HTR-8/SVneo (cell line): ENCODE data around the gene MC4R.
"Not testable (repeated sequence)": the region's sequence is repeated elsewhere in the genome, so short reads cannot be mapped to it uniquely, and the experiment has no call there.

Experiments used
- DNase-seq: peaks from one replicate; pipeline ENCODE4 v3.0.0; 2011; ENCODE audit warnings: low spot score, mixed read lengths; ENCODE audit not compliant: insufficient read length
- FAIRE-seq: peaks from 2 replicates; lab custom pipeline; 2011; peaks lifted over from hg19 to GRCh38; lab: Jason Lieb, UNC

The MC4R gene

GRCh38 chr18:60372596-60372995, at the start of gene MC4R:
Gene MC4R (minus strand): TSS chr18:60372775. CDS start chr18:60372349, 426 bp downstream.
- FAIRE-seq (no peak), DNase-seq (peak; percentile 64)

GRCh38 chr18:60422306-60422705, 49.7 kb upstream of the MC4R start:
- not testable (repeated sequence) for FAIRE-seq

DNA sequence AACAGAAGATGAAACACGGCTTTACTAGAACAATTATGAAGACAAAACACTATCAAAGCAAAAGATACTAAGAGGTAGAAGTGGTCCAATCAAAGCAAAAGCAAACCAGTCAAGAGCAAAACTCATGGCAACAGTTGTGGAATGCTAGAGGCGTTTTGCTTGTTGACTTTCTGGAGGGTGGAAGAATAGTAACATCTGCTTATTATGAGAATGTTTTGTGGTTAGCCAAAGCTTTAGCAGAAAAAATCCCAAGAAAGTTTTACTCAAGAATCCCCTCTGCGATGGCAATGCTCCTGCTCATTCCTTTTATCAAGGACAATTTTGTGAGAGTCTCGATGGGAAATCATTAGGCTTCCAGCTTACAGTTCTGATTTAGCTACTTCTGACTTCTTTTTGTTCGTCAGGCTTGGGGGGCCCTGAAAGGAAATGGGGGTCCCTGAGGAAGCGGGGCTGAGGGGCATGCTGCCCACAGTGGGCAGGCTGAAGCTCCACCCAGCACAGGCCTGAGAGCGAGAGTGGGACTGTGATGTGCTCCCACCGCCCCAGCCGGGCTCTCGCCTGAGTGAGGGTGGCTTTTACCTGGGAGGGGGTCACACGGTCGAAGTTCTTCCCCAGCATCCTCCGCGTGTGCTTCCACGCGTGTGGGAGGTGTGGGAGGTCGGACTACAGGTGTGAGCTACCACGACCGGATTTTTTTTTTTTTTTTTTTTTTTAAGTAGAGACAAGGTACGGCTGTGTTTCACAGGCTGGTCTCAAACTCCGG, 49.0 kb upstream of the MC4R start:
- DNase-seq: no peak
- FAIRE-seq: no peak

More at GRCh38 chr18:60422306-60422705, 49.7 kb upstream of the MC4R start:
- not testable (repeated sequence) for DNase-seq

- FAIRE-seq: no peak
- DNase-seq: no peak
Measured at GRCh38 chr18:60417946-60418345, 45.4 kb upstream of the MC4R start.

GRCh38 chr18:60413944-60414547, 41.5 kb upstream of the MC4R start:
- no peak for FAIRE-seq
- DNase-seq: no peak

- FAIRE-seq (no peak), DNase-seq (no peak)
Measured at GRCh38 chr18:60411715-60412114, 39.1 kb upstream of the MC4R start.

DNA sequence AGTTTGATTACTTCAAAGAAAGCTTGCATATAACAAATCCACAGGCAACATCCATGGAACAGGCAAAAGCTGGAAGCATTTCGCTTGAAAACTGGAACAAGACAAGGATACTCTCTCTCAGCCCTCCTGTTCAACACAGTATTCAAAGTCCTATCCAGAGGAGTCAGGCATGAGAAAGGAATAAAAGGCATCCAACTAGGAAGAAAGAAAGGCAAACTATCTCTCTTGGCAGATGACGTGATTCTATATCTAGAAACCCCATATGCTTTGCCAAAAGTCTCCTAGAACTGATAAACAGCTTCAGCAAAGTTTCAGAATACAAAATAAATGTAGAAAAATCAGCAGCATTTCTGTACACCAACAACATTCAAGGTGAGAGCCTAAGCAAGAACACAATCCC, 34.1 kb upstream of the MC4R start:
- FAIRE-seq (no peak), DNase-seq (no peak)

- DNase-seq (no peak), FAIRE-seq (no peak)
Measured at GRCh38 chr18:60404486-60405085, 32.0 kb upstream of the MC4R start.

GRCh38 chr18:60401346-60401745, 28.8 kb upstream of the MC4R start:
- DNase-seq: no peak

GRCh38 chr18:60391571-60392226, 19.1 kb upstream of the MC4R start:
- no peak for FAIRE-seq
- DNase-seq: no peak

More at GRCh38 chr18:60401346-60401745, 28.8 kb upstream of the MC4R start:
- FAIRE-seq: no peak

- FAIRE-seq (no peak), DNase-seq (no peak)
Measured at GRCh38 chr18:60389314-60389713, 16.7 kb upstream of the MC4R start.

- FAIRE-seq (no peak), DNase-seq (no peak)
Measured at GRCh38 chr18:60385693-60386092, 13.1 kb upstream of the MC4R start.

- DNase-seq: no peak
- no peak for FAIRE-seq
Measured at GRCh38 chr18:60383893-60384292, 11.3 kb upstream of the MC4R start.

DNA sequence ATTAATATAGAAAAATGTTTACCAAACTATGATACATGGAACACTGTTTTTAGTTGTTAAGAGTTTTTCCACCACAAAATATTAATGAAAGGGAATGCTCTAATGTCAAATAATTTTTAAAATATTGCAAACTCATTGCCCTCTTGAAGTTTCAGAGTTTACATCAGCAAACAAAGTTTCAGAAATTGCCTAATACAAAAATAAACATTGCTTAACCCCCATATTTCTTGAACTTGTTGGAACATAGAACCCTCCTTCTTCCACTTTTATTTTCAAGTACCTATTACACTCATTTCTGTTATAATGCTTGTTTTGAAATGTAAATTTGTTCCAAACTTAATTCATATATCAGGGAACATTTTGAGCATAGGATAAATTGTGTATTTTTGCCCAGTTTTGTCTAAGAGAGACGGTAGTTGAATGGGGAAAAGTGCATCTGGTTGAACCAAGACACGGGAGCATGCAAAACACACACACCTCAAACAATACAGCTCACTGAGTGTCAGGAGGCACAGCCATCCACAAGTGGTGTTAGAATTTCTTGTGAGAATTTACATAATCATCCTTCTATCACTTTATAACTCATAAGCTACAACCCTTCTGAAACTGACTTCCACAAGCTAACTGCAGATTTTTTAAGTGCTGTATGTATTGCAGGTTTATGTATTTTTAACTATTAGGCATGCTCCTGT, 5.3 kb upstream of the MC4R start:
- FAIRE-seq (no peak), DNase-seq (no peak)

- DNase-seq (no peak), FAIRE-seq (no peak)
Measured at GRCh38 chr18:60372132-60372531, 443 bp downstream of the MC4R start.

- no peak for FAIRE-seq
- peak; percentile 21 for DNase-seq
Measured at GRCh38 chr18:60358516-60358915, 14.1 kb downstream of the MC4R start.

- no peak for DNase-seq
Measured at GRCh38 chr18:60350941-60351340, 21.6 kb downstream of the MC4R start.

GRCh38 chr18:60350150-60350549, 22.4 kb downstream of the MC4R start:
- DNase-seq (no peak), FAIRE-seq (no peak)

More at GRCh38 chr18:60350941-60351340, 21.6 kb downstream of the MC4R start:
- no peak for FAIRE-seq

DNA sequence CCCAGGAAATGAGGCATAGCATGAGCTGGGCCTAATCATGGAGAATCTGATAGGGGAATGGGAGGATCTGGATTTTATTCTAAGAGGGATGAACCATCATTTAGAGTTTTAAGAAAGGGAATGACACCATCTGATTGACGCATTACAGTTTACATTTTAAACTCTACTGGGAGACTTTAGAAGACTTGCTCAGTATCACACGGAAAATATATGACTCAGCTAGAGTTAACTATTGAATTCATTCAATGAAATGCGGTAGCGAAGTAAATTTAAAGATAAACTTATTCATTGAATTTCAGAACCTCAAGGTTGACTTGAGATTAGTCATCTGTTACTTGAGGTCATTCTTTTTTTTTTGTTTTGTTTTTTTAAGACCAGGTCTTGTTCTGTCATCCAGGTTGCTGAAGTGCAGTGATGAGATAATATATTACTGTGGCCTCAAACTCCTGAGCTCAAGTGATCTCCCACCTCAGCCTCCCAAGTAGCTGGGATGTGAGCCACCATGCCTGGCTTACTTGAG, 25.0 kb downstream of the MC4R start:
- no peak for DNase-seq
- no peak for FAIRE-seq

DNA sequence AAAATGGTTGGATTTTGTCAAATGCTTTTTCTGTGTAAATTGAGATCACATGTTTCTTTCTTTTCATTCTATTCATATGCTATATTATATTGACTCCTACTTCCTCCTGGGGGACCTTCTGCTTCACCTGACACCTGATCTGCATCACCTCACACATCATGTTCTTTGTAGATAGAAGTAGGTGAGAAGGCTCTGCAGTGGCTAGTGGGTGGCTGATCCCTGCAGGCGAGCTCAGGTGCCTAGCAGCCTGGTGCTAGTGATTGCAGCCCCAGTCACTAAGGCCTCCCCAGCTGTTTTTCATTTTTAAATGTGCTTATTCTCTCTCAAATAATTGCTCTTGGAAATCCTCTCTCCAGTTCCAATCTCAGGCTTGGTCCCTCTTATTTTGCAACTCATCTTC, 33.6 kb downstream of the MC4R start:
- DNase-seq (no peak), FAIRE-seq (no peak)
